Raji (cell line): ENCODE results near the gene WNT2.

Source experiments
- POLR2A ChIP-seq: IDR thresholded peaks from 2 replicates; pipeline ENCODE4 v1.6.1; 2011; ENCODE audit warnings: low read depth, low read length, control low read depth; ENCODE audit not compliant: insufficient read depth

The WNT2 gene

GRCh38 chr7:117249696-117250095, 73.2 kb downstream of the WNT2 start:
- no peak for TF ChIP-seq POLR2A

- TF ChIP-seq POLR2A = no peak
These were observed 74.0 kb downstream of the WNT2 start for GRCh38 chr7:117248829-117249228.

- TF ChIP-seq POLR2A = no peak
These were observed 75.0 kb downstream of the WNT2 start for GRCh38 chr7:117247809-117248208.

GRCh38 chr7:117243390-117243789, 79.5 kb downstream of the WNT2 start:
- no peak for TF ChIP-seq POLR2A

- no peak for TF ChIP-seq POLR2A
These were observed 81.8 kb downstream of the WNT2 start for GRCh38 chr7:117241088-117241487.

GRCh38 chr7:117238937-117239336, 83.9 kb downstream of the WNT2 start:
- no peak for TF ChIP-seq POLR2A

GRCh38 chr7:117238472-117238871, 84.4 kb downstream of the WNT2 start:
- TF ChIP-seq POLR2A = no peak

GRCh38 chr7:117237646-117238045, 85.2 kb downstream of the WNT2 start:
- no peak for TF ChIP-seq POLR2A

GRCh38 chr7:117231047-117231359, 91.9 kb downstream of the WNT2 start:
- TF ChIP-seq POLR2A = no peak

- no peak for TF ChIP-seq POLR2A
These were observed 92.4 kb downstream of the WNT2 start for GRCh38 chr7:117230276-117231046.

GRCh38 chr7:117229350-117229749, 93.5 kb downstream of the WNT2 start:
- no peak for TF ChIP-seq POLR2A

GRCh38 chr7:117227091-117227490, 95.8 kb downstream of the WNT2 start:
- no peak for TF ChIP-seq POLR2A

GRCh38 chr7:117225536-117225935, 97.3 kb downstream of the WNT2 start:
- TF ChIP-seq POLR2A = no peak
